ENCODE results near the gene SERGEF.

Gene SERGEF

DNA sequence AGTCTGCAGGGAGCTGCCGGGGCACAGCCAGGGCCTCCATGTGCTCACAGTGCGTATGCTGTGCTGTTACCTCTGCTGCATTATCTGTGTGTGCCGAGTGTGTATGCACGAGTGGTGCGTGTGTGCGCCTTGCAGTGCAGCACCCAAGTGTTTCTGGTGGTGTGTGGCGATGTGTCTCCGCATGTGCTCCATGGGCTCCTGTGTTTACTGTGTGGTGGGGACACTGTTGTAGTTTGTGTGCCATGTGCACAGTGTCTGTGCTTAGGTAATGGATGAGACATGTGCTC lies 246.8 kb downstream of the SERGEF start:
- DNase-seq, result no peak

DNA sequence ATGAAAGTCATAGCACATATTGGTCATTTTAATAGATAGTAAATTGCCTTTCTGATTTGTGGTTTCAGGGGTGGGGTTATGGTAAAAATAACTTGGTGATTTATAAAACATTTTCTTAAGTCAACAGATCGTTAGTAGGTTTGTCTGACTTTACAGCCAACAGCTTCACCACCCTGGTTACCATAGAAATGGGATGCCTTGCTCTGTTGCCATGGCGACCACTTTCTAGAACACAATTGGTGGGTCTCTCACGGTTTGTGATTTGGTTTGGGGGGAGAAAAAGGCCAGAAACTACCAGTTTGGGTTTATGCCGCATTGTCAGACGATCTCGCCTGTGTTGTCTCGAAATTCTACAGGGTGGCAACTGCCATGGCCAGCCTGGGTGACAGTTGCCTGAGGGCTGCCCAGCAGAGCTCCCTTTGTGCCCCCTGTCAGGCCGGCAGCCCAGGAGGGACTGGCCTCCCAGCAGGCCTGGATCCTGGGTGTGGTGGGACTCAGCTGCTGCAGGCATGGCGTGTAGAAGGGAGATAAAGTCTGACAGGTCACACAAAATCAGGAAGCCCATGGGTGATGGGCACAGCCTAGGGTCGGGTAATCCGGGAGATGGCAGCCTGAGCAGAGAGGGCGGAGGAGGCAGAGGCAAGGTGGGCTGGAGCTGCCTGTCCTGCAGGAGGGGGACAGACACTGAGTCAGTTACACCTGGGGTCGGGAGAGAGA lies 247.3 kb downstream of the SERGEF start:
- DNase-seq, result no peak

DNA sequence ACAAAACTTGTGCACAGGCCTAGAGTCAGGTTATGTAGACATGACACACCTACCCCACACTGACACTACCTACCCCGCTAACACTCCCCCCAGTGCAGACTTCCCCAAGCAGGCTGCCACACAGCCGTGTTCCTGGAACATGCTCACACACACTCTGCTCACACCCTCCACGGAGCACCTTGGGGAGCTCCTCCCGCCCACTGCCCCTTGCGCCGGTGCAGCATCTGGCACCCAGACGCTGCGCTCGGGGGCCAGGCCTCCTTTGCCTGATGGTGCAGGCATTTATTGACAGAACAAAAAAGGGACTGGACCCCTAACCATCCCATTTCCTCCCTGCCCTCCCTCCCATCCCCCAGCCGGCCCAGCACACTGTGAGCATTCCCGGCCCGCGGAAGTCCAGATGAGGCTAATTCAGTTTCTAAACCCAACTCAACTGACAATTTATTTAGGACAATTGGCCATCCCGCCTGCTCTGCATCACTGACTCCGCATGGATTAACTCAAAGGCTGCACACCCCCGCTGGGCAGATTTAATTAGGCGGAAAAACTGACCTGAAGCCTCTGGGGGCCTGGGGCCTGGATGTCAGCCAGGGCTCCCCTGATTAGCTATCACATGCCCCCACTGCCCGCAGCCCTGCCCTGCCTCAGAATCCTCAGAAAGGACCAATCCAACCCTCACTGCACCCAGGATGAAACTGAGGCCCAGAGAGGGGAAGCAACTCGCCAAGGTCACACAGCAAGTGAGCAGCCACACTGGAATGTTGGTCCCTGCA lies 248.2 kb downstream of the SERGEF start:
- DNase-seq, result no peak

DNA sequence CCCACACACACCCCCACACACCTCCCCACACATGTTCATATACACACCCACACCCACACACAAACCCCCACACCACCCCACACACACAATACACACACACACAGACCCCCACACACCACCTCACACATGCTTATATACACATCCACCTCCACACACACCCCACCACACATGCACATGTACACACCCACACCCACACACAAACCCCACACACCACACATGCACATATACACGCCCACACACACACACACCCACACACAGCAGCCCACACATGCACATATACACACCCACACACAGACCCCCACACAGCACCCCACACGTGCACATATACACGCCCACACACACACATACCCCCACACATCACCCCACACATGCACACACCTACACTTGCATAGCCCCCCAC lies 249.1 kb downstream of the SERGEF start:
- no peak for DNase-seq

DNA sequence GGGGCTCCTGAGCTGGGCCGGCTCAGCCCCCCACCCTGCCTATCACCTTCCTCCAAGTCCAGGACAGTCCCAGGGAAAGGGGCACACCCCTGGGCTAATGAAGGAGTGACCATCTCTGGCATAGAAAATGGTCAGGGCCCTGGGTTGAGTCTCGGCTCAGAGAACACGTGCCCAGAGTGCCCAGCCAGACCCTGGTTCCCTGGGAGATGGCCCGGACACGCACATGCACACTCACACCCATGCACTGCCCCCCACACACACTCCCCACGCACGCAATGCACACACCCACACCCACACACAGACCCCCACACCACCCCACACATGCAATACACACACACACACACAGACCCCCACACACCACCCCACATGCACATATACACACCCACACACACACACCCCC lies 249.6 kb downstream of the SERGEF start:
- no peak for DNase-seq

DNA sequence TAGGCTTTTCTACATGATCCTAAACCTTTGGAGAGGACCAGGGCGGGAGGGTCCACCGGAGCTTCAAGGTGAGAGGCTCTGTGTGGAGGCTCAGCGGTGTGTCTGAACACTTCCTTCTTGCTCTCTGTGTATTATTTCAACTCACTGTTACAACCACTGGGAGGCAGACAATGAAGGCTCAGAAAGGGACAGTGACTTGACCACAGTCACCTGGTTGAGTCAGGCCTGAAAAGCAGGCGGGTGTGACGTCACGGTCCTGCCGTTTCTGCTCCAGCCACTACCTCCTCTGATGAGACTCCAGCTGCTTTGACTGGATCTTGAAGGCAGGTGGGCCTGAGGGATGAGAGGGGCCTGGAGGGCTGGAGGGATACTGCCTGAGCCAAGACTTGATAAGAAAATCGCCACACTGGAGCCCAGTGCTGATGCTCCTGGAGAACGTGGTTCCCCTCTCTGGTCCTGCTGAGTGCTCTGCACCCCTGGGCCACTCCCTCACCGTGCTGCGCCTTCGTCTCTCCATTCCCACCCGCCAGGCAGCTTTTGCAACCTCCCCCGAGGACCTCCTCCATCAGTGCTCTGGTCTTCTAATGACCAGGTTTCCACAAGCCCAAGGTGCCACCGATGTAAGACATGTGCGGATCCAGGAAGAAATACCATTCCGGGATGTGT lies 250.4 kb downstream of the SERGEF start:
- DNase-seq, result no peak

DNA sequence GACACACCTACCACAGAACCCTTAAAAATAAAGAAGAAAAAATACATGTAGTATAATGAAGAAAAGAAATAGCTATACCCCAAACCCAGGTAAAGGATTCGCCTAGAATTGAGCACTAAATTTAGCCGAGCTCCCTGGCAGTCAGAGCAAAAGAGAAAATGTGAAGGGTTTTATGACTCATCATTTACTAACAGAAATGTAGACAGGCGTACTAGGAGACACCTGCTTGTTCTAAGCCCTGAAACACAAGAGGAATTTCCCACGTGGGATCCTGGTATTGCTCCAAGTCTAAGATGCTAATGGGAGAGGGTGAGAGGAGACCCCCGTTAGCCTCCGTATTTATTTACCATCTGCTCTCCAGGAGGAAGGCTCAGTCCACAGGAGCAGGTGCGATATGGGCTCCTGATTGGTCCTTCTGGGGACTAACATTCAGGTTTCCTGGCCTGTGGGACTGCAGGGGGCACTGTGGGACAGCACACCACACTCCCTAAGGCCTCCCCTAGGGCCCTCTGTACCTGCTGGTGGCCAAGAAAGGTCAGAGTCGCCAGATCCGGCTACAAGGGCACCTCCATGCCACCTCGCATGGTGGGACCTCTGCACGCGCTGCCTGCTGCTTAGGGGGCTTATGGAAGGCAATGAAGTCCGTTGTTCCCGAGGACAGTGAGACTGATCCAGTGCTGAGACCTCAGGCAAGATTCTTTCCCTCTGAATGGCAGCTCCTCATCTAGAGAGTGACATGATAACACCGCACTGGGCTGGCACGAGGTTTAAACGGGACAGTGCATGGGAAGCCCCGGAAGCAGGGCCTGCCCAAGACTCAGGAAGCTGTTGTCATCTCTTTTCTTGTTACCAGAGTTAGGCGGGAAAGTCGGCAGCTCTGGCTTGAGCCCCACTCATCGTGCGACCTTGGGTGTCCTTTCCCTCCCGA lies 252.5 kb downstream of the SERGEF start:
- no peak for DNase-seq

DNA sequence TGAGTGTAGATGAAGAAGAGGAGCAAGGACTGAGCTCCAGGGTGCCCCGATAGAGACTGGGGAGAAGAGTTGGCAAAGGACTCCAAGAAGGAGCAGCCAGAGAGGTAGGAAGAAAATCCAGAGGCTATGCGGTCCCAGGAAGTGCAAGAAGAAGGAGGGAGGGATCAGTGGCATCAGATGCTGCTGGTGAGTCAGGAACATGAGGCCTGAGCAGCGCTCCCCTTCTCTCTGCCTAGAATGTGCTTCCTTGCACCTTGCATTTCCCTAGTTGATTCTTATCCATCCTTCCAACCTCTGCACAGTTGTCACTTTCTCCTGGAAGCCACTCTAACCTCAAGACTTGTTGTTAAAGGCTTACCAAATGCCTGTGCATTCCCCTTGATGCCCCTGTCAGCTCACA lies 257.0 kb downstream of the SERGEF start:
- no peak for DNase-seq

DNA sequence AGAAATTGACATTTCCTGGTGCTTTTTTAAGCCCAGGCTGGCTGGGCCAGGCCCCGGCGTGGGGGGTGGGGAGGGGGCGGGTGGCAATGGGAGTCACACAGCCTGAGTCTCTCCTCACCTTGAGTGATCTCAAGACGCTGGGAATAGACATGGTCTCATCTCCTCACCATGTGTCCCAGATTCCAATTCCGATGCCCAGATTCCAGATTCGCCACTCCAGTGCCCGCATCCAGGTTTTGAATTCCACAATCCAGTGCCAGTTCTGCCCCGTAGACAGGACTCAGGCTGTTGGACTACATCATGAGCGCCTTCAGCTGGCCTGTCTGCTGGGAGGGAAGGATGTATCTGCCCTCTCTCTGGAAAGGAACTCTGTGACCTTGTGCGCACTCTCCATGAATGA lies 259.2 kb downstream of the SERGEF start:
- DNase-seq, result no peak

DNA sequence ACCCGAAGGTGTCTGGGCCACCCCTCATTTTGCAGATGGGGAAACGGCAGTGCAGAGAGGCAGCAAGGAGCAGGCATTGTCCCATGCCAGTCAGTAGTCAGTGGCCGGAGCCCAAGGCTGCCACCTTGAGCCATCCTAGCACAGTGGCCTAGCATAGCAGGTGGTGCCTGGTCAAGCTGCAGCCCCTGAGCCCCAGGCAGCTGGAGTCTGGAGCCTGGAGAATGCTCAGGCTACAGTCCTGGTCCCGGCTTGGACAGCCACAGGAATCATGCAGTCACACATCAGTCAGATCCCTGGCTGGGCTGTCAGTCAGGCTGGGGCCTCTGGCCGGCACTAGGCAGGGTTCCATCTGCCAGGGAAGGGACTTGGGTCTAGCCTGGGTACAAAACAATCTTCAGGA lies 259.7 kb downstream of the SERGEF start:
- no peak for DNase-seq

DNA sequence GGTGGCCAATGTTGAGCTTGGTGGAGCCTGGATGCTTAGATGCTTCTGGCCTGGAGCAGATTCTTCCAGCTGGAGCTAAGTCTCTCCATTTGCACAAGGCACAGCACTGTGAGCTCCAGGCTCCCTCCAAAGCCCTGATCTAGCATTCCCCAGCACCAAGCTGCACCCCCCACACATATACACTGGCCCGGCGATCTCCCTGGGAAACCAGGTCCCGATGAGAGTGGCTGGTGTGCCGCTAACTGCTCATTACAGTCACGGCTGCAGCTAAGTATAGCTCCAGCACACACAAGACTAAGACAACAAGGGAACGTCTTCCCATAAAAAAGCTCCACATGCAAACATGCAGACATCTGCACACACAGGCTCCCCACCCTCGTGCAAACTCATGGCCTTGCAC lies 260.7 kb downstream of the SERGEF start:
- no peak for DNase-seq

DNA sequence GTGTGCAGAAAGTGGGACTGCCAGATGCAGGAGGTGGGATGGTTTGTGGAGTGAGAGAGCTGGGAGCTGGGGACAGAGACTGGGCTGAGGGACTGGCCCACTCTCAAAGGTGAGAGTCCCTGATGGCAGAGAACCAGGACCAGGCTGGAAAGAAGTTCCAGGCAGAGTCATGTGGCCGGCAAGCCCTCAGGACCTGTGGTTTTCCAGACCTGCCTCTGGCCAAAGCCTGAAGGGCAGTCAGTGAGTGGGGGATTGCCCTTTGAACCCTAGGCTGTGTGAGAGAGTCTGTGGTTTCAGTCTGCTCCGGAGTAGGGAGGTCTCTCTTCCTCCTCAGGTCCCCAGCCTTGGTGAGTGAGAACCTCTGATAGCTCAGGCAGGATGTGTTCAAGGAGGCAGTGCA lies 261.3 kb downstream of the SERGEF start:
- no peak for DNase-seq

DNA sequence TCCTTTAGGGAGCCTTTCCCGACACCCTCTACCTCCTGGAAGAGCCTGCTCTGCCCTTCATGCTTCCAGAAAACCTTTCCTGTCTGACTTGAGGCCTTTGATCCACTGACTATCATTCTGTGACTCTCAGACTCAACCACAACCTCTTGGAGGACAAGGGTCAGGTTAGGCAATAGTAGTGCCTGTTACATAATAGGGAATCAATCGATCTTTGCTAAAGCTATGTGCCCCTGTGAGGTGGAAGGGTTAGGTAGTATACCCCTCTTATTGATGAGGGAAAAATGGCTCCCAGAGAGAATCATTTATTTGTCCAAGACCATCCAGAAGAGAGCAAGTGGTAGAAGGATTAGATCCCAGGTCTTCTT lies 262.1 kb downstream of the SERGEF start:
- no peak for DNase-seq

DNA sequence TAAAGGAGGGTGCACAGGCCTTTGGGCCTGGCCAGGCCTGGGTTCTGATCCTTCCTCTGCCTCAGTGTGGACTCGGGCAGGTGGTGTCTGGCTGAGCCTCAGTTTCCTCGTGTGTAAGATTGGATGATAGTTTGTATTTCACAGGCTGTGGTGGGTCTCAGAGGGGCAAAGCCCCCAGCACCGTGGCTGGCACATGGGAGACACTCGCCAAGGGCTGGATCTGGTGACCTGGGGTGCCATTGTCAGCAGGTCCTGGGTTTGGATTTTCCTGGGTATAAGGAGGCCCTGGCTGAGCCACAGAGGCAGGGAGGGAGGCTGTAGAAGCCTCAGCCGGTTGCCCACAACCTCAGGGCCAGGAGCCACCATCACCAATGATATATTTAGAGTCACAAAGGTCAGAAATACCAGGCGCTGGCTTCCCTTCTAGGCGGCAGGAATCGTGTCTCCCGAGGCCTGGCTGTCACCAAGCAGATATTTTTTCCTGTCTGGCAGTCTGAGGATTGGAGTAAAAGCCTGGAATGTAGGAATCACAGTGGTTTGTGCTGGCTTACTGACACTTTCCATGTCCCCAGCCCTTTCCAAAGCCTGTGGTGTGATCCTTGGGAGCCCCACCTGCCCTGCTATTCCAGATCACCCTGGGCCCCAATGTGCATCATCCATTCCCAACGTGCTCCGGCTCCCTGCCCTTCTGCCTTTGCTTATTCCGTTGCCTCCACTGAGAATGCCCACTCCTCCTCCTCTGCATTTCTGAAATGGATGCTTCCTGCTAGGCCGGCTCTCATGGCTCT lies 262.6 kb downstream of the SERGEF start:
- no peak for DNase-seq

DNA sequence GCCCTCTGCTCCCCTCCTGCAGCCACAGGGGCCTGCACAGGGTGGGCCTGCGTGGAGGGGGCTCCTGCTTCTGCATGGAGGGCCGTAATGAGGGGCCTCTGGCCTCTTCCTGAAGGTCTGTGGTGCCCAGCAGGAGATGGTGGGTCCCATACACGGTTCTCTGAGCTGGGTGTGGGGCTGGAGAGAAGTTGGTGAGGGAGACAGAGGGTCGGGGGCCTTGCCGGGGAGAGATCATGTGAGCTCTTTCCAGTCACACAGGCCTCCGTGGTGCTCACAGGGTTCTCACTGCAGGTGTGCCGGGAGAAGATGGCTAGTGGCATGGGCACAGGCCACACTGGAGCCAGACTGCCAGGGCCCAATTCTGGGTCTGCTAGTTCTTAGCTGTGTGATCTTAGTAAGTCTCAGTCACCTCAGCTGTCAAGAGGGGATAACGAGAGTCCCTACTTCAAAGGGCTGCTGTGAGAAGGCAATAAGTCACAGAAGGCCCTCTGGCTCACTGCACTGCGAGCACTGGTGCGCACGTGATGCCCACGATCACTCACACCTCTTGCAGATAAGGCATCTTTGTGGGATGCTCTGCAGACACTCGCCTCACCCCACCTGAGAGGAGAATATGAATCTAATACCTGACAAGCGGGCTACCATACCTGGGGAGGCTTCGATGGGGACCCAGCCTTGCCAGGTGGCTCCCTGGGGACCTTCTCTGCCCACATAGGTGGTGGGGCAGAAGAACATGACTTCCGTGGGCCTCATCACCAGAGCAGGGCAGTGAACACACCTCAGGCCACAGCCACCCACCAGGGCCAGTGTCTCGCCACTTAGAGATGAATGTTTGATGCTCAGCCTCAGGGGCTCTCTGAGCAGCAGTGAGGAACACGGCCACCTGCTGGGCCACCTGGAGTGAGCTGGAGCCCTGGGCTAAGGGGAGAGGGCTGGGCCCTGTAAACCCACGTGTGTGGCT lies 263.8 kb downstream of the SERGEF start:
- DNase-seq, result no peak

DNA sequence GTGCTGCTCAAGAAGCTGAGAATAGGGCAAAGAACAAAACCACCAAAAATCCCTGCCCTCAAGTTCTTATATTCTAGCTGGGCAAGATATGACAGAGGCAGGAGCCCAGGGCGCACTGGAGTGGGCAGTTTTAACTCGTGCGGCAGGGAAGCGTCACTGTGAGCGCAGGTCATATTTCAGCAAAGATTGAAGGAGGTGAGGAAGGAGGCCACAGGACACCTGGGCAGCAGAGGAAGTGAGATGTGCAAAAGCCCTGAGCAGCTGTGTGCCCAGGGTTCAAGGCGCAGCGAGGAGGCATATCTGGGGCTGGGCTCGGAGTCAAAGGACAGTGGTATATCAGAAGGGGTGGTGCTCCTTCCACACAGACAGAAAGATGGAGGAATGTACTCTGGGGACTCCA lies 264.8 kb downstream of the SERGEF start:
- DNase-seq, result no peak

DNA sequence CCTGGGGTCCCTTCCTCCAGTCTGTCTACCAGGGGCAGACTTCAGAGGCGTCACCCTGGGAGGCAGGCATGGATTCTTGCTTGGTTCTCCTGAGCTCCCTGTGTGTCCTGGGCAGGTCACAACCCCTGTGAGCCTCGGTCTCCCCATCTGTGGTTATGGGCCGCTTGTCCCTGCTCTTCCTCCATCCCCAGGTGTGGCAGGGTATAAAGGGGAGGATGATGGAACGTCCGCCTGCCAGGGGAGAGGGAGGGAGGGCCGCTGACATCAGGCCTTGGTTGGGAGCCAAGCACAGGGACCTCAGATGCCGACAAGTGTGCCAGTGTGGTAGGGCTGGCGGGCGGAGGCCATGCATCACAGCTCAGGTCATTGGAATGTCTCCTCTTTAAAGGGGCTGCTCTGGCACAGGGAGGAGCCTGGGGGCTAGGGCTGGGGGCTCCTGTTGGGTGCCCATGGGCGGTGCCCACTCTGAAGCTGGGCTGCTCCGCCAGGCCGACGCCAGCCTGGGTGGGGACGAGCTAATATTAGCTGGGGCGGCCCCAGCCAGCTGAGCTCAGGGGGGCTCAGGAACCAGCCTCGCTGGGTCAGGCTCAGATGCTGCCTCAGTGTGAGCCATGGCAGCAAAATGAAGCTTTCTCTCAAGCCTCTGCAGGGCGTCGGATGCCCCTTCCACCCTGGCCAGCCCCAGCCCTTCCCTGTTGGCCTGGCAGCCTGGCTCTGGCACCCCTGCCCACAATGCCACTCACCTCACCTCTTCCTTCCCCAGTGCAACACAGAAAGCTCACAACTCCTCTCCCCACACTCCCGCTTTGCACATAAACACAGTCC lies 265.5 kb downstream of the SERGEF start:
- DNase-seq, result no peak

DNA sequence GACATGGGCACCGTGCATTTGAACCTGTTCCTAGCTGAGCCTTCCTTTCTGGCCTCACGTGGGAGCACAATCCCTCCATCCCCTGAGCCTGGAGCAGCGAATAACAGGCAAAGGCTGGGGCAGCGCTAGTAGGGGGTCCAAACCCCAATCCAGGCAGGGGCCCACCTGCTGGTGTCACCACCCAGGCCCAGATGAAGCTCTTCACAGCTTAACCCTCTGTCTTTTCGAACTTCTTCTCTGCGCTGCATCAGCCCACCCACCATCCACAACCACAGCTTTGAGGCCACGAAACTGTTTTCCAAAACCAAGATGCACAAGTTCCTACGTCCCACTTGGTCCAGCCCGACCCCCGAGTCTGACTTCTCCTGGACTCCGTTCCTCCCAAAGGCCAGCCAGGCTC lies 266.8 kb downstream of the SERGEF start:
- no peak for DNase-seq

DNA sequence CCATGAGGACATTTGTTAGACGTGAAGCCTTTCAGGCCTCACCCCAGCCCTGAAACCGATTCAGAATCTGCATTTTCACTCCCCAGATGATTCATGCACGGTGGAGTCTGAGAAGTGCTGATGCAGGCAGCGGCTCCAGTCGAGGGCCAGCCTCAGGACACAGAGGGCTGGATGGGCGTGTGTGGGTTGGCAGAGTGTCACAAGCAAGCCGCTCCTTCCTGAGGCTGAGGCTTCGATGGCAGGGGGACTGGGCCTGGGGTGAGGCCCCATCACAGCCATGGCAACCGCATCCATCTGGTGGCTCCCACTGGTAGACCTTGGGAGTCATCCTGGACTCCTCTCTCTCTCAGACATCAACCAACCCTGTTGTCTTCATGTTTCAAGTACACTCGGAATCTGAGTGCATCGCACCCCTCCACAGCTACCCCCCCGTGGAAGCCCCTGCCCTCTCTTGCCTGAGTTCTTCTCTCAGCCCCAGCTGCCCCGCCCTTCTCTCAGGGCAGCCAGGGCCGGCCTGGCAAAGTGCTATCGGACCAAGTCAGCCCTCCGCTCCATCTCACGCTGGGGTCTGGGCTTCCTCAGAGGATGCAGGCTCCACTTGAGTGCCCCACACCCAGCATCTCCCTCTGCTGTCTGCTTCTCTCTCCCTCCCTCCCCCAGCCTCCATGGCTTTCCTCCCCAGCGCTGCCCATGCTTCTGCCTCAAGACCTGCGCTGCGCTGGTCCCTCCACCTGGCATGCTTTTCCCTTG lies 267.6 kb downstream of the SERGEF start:
- DNase-seq, result no peak
